ENCODE results near the gene KSR2.

KSR2 gene

GRCh38 chr12:117792471-117792870, 176.3 kb downstream of the KSR2 start:
- TF ChIP-seq CTCF (IDR thresholded peaks at IDR 0.05; ENCODE audit: extremely low read depth, insufficient read depth, missing control alignments), result no peak
- in situ Hi-C loops (cut with MboI; ENCODE audit: low pct_unique_long_range_greater_than_20kb, low sequenced_read_pairs, unreplicated experiment), result no loop called here
- no peak for DNase-seq (ENCODE audit: low spot score)

- no peak for TF ChIP-seq CTCF (IDR thresholded peaks at IDR 0.05; ENCODE audit: extremely low read depth, insufficient read depth, missing control alignments)
- DNase-seq (ENCODE audit: low spot score), result no peak
- in situ Hi-C loops (cut with MboI; ENCODE audit: low pct_unique_long_range_greater_than_20kb, low sequenced_read_pairs, unreplicated experiment), result no loop called here
Observed at GRCh38 chr12:117790948-117791347, 177.8 kb downstream of the KSR2 start.

GRCh38 chr12:117790198-117790597, 178.6 kb downstream of the KSR2 start:
- no peak for TF ChIP-seq CTCF (IDR thresholded peaks at IDR 0.05; ENCODE audit: extremely low read depth, insufficient read depth, missing control alignments)
- in situ Hi-C loops (cut with MboI; ENCODE audit: low pct_unique_long_range_greater_than_20kb, low sequenced_read_pairs, unreplicated experiment), result no loop called here
- no peak for DNase-seq (ENCODE audit: low spot score)

DNA sequence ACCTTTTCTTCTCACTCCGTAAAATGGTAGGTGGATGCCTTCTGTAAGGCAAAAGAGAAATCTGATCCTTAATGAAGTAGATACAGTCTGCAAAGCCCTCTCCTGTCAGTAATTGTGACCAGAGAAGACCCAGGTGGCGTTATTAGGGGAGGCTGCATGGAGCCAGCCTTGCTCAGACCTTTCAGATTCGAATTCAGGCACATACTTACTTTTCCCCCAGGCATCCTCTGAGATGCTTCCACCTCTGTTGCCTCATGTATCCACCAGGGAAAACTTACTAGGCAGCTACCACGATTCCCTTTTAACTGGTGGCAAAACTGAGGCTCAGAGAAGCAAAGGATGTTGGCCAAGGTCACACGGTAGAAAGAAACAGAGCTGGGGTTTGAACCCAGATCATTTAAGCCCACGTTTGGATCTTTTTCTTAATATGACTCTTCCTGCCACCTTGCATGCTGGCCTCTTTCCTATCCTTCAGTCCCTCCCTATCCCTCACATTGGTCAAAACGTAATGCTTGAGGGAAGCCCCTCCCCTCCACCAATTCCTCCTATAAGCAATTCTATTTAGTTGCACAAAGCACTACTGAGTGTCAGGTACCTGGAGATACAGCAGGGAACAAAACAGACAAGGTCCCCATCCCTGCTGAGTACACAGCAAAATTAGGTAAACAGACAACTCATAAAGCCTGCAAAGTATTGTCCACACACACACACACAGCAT, 179.4 kb downstream of the KSR2 start:
- no peak for TF ChIP-seq CTCF (IDR thresholded peaks at IDR 0.05; ENCODE audit: extremely low read depth, insufficient read depth, missing control alignments)
- DNase-seq (ENCODE audit: low spot score), result no peak
- in situ Hi-C loops (cut with MboI; ENCODE audit: low pct_unique_long_range_greater_than_20kb, low sequenced_read_pairs, unreplicated experiment), result no loop called here

- in situ Hi-C loops (cut with MboI; ENCODE audit: low pct_unique_long_range_greater_than_20kb, low sequenced_read_pairs, unreplicated experiment), result no loop called here
- no peak for DNase-seq (ENCODE audit: low spot score)
- TF ChIP-seq CTCF (IDR thresholded peaks at IDR 0.05; ENCODE audit: extremely low read depth, insufficient read depth, missing control alignments), result no peak
Observed at GRCh38 chr12:117778656-117779055, 190.1 kb downstream of the KSR2 start.

GRCh38 chr12:117774941-117775775, 193.6 kb downstream of the KSR2 start:
- TF ChIP-seq CTCF (IDR thresholded peaks at IDR 0.05; ENCODE audit: extremely low read depth, insufficient read depth, missing control alignments), result no peak
- no peak for DNase-seq (ENCODE audit: low spot score)
- in situ Hi-C loops (cut with MboI; ENCODE audit: low pct_unique_long_range_greater_than_20kb, low sequenced_read_pairs, unreplicated experiment), result no loop called here
